EL (cell line): Measurements from ENCODE around the gene NLGN1.

Source experiments
- DNase-seq: peaks from one replicate; pipeline ENCODE4 v3.0.0-alpha.2; 2016

NLGN1 gene

DNA sequence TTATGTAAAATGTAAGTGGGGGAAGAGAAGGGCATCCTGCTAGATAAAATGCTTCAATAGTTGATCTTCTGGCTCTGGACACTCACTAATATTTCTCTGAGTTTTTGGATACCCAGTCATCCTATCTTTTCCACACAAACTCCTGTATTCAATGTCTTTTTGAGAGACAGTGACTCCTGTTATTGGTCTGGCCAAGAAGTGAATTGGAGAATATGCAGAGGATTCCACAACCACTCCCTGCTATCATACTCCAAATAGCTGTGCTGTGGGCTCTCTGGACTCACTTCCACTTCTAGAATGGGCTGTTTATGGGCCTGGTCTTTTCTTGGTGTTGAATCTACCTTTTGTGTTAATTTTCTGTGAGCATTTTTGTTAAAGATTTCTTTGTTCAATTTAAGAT lies 376.8 kb downstream of the NLGN1 start:
- no peak for DNase-seq

DNA sequence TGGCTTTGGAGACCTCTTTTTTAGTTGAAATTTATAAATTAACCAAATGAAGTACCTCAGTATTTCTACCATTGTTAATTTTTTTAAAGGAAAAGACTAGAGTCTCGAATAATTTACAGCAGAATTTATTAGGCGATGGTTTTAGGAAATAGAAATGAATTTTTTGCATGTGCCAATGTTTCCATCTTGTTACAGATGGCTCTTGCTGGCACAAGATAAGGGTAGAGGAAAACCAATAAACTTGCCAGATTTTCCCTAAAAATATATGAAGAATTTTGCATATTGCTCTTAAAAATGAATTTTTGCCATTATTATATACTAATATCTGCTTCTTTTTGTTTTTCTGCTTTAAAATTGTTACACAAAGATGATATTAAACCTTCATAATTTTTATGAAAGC lies 380.7 kb downstream of the NLGN1 start:
- DNase-seq, result no peak

DNA sequence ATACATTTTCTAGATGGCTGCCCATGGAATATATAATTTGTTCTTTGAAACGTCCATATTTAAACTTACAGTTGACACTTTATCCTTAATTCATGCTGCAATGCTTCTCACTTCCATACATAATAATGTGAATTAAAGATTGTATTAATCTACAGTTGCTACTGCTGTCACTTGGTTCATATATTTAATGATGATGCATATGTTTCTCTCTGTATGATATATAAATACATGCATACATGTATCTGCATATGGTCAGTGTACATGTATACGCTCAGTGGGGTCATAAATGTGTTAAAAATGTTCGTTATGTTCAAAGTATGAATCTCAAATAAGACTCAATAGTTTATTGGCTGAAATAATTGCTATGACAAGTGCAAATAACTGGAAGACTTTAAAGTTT lies 382.5 kb downstream of the NLGN1 start:
- DNase-seq, result no peak

DNA sequence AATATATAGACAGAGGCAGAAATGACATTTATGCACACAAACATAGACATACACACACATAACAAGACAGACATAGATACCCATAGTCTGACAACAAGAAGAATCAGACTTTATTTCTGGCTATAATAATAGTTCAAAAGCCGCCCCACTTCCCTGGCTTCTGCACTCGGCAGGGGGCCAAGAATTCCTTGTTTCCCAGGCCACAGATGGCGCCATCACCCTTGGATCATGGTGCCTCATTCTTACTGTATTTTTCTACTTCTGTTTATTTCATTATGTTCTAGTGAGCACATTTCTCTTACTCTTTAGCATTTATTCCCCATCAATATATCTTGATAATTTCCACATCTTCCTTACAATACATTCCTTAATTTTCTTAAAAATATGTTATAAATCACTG lies 387.5 kb downstream of the NLGN1 start:
- DNase-seq, result no peak

DNA sequence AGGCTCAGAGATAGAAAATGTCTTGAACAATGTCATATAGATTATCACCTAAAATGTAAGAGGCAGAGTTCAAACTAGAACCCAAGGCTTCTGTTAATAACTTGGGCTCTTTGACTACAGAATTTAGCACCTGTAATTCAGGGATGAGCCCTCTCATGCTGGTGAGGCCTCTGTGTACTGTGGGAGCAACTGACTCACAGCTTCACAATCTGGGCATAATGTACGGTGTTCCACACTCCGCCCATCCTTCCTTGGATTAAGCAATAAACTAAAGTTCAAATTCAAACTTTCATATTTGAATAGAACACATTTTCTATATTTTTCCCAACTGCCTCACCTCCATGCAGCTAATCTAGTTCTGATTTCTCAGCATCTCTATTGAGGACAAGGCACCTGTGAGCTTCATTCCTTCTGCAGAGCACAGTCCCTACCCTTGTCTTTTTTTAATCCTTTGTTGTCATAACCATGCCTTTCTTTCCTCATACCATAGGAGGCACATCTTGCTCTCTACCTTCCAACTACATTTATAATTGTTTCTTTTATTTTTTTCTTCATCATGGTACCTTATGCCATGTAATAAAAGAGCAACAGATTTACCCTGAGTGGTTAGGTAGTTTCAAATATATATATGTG lies 392.1 kb downstream of the NLGN1 start:
- peak; percentile 25 for DNase-seq

DNA sequence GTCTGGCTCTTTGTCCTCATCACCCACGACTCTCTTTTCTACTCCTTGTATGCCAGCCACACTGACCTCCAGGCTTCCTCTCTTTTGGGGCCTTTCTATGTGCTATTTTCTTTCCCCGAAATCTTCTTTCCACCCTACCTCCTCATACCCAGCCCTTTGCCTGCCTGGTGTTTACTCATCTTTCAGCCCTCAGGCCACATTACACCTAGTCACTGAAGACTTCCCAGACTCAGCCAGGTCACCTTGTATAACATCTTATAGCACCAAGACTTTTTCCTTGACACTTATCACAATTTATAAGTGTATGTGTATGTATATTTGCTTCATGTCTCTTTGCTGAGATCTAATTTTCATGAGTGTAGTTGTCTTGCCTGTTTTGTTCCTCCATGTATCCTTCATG lies 396.4 kb downstream of the NLGN1 start:
- no peak for DNase-seq

DNA sequence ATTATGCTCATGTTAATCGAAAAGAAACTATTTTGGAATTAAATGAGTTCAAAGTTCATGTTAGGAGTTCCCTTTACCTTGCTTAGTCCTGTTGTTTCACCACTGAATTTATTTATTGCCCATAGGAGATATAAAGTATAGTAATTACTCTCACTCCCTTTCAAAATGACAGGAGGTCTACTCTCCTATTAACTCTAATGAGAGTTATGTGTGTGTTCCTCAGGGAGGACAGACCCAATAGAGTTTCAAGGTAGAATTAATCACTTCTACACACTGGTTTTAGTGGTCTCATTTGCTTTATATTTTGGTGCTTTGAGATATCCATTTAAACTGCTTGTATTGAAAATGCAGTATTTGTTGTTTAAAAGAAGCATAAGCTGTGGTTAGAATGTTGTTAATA lies 398.9 kb downstream of the NLGN1 start:
- no peak for DNase-seq

DNA sequence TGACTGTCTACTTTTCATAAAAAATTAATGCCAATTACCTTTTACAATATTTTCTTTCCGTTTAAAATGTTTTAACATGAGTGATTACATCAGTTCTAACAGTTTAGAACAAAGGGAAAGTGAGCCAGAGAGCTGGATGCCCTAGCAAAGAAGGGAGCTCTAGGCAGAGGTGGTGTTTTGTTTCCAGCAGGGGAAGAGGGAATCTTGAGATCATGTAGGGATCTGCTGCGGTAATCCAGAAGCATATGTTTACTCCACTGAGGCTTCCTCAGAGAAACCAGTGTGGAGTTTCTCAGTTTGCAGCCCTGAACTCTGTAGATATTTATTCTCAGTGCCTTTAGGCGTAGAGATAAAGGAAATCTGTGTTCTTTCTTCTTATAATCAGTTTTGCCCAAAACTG lies 399.3 kb downstream of the NLGN1 start:
- DNase-seq, result no peak

DNA sequence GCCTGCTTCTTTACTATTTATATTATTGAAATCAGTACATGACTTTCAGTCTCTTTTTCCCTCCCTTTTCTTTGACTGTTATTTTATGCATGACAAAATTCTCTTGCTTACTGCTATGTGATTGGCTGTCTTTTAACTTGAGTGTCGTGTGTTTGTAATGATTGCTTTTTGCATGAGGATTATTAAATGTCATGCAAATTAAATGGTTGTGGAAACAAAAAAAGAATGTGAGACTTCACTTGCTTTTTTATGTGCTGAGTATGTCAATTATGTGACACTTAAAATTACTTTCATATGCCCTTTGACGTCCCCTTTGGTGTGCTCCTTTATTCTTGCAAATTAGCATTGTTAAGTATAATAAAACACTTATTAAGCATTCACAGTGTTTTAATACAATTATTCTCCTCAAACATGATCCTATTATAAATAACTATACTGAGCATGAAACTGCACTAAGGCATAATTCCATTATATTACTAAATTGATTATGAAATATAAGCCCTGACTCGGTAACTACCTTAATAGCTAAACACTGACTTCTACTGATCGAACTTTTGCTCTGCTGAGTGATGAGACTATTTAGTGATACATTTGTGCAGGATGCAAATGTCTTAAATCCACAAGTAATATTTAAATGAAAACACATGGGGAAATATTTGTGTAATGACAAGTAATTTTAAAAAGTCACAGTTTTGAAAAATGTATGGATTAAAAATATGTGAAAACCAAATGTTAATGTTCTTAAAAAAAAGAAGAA lies 401.7 kb downstream of the NLGN1 start:
- no peak for DNase-seq

DNA sequence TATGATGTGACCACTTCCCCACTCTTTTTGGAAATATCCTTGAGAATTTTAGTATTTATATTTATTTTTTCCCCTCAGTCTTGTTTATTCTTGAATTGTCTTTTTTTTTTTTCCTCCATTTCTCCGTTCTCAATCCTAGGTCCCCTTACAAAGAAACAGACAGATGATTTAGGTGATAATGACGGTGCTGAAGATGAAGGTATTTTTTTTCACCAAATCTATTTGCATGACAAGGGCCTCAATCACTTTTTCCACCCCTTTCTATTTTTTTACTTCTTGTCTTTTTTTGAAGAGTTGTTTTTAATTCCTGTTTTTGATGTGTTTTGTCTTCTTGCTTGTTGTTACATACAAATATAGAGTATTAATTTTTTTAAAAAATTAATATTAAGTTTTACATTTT lies 402.6 kb downstream of the NLGN1 start:
- no peak for DNase-seq

DNA sequence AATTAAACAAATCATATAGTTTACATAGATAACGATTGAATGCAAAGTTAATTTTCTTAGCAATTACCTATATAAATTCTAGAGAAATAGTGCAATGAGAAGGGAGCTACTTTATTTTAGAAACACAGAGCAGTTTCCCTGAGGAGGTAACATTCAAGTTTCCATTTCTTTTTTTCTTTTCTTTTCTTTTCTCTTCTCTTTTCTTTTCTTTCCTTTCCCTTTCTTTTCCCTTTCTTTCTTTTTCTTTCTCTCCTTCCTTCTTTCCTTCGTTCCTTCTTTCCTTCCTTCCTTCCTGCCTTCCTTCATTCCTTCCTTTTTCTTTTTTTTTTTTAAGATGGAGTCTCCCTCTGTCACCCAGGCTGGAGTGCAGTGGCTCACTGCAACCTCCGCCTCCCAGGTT lies 417.3 kb downstream of the NLGN1 start:
- no peak for DNase-seq

DNA sequence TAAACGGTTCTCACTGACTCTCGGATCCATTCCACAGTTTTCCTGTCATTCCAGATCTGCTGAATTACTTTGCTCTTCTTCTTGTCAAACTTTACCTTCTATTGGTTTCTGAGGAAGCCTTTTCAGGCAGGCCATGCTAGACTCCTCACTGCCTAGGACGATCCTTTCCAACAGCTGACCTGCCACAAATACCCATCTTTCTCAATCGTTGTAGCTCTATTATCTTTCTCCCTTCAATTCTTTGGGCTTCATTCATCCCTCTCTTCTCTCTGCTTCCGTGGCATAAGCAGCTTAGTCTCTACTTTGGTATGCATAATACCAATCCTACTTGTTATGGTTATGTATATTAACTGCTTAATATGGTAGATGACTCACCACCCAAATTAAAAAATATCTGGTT lies 421.8 kb downstream of the NLGN1 start:
- DNase-seq, result no peak

DNA sequence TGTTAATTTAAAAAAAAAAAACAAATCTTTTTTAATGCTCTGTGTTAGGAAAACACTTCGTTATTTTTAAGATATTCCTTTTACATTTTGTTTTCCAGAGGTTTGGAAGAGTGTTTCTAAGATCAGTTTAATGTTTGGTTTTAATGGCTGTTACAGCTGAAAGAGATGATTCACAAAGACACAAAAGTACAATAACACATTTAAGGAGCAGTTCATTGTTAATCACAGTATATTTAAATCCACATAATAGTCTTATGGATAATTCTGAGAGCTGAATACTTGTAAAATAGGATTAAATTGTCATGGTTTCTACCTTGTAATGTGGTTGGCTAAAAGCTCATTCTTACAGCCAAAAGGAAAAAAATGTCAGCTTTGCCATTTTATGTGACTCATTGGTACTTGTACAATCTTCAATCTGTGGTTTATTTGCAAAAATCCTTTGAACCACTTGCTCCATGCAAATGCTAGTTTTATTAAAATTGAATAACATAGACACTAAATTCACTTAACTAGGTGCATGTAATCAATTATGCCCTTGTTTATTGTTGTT lies 426.4 kb downstream of the NLGN1 start:
- peak; percentile 7 for DNase-seq

DNA sequence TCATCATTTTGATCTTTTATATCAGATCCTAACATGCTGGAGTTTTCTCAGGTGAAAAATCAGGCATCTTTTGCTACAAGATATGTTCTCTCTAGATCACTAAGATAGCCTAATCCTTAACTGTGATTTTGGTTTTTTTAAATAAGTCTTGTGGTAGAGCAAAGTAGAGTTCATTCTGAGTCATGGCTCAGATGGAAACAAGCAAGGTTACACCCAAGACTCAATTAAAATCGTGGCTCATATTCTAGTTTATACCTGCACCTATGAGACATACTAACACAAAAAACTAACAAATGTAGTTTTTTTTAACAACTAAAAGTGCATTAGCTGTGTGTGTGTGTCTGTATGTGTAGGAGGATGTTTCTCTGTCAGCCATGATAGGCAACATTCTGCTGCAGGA lies 428.2 kb downstream of the NLGN1 start:
- DNase-seq, result no peak

DNA sequence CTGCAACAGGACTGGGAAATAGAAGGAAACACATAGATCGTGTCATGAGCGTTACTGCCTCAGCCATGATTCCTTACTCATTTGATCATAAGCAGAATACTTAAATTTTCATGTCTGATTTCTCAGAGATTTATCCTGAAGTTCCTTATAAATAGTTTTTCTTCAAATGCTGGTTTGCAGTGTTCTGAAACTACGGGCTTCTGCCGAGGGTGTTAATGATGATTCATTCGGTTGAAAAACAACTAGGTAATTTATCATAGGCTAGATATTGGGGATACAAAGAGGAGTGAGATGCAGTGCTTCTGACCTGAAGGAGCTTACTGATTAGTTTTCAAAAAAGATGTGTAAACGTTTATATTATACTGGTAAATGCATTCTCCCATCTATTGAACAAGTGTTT lies 428.9 kb downstream of the NLGN1 start:
- DNase-seq, result no peak

DNA sequence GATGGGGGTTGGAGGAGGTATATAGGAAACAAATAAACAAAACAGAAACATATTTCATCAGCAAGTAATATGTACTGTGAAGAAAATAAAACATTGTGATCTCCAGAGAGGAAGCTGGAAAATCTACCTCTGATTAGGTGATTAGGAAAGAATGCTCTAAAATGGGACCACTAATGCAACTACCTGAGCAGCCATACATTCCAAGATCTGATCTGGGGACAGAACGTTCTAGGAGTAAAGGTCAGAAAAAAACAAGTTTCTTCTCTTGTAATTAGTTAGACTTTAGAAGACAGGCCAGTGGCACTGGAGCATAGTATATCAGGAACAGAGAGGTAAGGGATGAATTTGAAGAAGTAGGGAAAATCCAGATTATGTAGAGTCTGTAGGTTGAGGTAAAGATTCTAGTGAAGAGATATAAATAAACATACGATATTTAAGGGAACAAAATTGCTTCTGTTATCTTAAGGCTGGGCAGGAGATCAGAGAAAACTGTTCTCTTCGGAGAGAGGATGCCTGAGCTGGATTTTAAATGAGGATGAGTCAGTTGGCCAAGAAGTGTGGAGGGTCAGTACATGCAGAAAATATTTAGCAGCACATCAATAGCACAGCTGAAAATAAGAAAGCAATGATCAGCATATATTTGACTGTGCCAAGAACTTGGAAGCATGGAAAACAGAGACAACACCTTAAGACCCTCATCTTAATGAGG lies 429.5 kb downstream of the NLGN1 start:
- peak; percentile 41 for DNase-seq

DNA sequence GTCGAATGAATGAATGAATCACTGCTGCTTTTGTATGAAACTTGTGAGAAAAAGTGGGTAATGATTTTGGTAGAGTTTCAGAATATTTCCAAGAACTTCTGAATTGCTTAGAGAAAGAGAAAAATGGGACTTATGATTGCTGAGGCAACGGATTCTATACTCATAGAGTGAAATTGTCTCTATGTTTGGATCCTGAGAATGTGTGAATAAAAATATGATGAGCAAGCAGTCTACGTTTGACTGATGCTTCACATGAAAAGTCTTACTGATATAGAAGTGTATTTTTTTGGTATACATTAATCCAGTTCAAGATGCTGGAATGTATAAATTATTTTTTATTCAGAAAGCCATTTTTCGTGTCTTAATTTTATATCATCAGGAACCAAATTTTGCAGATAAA lies 441.1 kb downstream of the NLGN1 start:
- DNase-seq, result no peak

DNA sequence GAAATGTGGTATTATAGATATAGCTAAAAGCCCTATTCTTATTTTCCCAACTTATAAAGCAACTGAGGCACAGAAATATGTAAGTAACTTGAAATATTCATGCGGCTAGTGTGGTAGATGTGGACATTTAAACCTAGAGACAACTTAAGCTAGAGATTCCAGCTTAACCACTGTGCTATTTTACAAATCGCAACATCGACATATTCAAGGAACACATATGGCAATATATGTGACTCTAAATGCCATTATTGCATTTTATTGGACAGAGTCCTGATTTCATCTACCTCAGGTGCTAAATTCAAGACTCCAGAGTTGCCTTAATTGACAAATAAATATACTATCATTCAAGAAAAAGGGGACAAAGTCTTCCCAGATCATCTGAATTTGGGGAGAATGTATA lies 442.3 kb downstream of the NLGN1 start:
- DNase-seq, result no peak

DNA sequence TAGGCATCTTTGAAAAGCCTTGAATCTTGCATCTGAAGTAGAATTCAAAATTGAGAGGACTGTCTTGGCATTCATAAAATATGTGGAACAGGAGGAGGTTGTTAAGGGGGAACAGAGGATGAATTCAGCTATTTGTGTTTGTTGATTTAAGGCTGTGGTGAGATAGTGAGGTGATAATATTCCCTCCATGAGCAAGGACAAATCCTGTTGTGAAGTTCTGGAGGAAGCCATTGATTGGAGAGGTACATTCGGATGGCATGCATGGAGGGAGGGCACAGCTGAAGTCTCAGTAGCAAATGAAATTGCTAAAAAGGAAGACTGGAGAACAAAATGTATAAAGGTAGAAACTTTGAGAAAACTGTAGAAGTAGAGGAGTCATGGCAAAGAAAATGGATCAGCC lies 443.8 kb downstream of the NLGN1 start:
- DNase-seq, result no peak

DNA sequence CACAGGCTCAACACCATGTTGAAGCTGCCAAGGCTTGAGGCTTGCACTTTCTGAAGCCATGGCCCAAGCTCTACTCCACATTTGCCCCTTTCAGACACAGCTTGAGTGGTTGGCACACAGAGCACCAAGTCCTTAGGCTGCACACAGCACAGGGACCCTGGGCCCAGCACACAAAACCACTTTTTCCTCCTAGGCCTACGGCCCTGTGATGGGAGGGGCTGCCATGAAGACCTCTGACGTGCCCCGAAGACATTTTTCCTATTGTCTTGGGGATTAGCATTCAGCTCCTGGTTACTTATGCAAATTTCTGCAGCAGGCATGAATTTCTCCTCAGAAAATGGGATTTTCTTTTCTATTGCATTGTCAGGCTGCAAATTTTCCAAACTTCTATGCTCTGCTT lies 445.5 kb downstream of the NLGN1 start:
- DNase-seq, result no peak

DNA sequence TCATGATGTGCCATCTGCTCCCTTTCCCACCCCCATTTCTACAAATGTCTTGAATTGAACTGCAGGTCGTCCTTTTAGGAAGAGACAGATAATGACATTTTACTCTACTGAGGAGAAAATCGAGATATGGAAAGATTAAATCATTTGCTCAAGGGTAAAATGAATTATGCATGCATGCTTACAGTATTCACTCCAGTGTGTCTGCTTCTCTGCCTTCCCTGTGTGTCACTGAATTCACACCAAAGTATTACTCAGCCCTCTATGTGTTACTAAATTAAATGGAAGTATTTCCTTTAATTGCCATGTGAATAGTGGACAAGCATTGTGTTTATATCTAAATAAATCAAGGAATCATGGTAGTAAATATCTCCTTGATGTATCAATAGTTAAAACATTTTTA lies 449.0 kb downstream of the NLGN1 start:
- no peak for DNase-seq

DNA sequence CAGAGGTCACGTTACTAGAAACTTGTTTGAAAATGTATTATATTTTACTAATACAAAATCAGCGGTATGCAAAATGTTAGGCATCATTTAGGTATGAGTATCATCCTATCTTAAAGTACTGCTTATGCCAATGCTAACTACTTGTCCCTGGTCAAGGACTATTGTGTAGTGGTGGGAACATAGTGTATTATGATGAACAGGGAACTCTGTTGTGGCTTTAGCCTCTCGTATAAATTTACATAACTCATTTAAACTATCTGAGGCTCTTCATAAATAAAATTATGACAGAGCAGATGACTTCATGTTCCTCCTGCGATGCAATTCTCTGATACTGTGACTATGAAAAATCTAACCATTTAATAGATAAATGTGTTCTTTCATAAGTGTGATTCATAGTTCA lies 451.9 kb downstream of the NLGN1 start:
- DNase-seq, result no peak

DNA sequence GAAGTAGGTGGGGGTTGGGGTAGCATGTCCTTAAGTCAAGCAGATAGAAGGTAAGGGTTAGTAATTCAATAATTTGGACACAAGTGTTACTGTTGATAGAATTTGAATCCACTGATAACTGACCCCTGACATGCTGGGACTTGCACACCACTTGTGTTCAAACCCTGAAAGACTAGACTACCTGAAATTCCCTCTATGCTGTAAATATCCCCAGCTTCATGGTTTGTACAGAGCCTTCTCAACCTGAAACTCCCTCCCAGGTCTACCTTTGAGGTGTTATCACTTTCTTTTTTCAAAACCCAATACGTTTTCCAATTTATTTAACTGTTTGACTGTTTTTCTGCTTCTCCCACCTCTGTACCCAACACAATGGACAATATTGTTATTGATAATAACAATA lies 459.6 kb downstream of the NLGN1 start:
- DNase-seq, result no peak

DNA sequence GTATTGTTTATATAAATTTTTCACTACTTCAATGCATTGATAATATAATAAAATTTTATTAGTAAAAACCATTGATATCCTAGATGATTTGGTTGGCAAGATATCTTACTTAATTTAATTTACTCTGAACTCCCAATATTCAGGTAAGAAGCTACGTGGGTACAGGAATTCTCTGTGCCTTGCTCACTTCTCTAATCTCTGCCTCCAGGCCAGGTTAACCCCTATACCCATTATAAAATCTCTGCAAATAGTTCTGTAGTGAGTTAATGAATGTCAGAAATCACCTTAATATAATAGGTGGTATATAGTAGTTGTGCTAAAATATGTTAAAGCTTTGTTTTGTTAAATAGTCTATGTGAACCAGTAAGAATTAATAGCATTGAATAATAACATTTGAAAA lies 465.2 kb downstream of the NLGN1 start:
- no peak for DNase-seq
